Measurements from ENCODE around the gene SLC12A9.
"Not testable (repeated sequence)": the region's sequence is repeated elsewhere in the genome, so short reads cannot be mapped to it uniquely, and the experiment has no call there.

The SLC12A9 gene

GRCh38 chr7:100908512-100908911, 56.0 kb downstream of the SLC12A9 start:
- no peak for DNase-seq (ENCODE audit: low read depth)
- no peak for TF ChIP-seq CTCF (IDR thresholded peaks at IDR 0.05; ENCODE audit: control insufficient read depth, extremely low read depth, insufficient read depth)
- no peak overlapping the region for H3K4me3 ChIP-seq (ENCODE audit: low read depth, low read length)

- DNase-seq (ENCODE audit: low read depth); H3K4me3 ChIP-seq (ENCODE audit: low read depth, low read length): not testable (repeated sequence)
Measured at GRCh38 chr7:100910443-100910842, 57.9 kb downstream of the SLC12A9 start.

DNA sequence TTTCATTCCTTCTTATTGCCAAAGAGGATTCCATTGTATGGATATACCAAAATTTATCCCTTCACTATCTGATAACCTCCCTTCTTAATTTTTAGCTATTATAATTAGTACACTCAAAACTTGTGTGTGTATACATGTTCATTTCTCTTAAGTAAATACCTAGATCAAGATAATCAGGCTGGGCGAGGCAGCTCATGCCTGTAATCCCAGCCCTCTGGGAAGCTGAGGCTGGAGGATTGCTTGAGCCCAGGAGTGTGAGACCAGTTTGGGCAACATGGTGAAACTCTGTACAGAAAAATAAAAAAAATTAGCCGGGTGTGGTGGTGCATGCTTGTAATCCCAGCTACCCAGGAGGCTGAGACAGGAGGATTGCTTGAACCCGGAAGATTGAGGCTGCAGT, 59.0 kb downstream of the SLC12A9 start:
- no peak for DNase-seq (ENCODE audit: low read depth)
- no peak overlapping the region for H3K4me3 ChIP-seq (ENCODE audit: low read depth, low read length)
- TF ChIP-seq CTCF (IDR thresholded peaks at IDR 0.05; ENCODE audit: control insufficient read depth, extremely low read depth, insufficient read depth) = no peak

DNA sequence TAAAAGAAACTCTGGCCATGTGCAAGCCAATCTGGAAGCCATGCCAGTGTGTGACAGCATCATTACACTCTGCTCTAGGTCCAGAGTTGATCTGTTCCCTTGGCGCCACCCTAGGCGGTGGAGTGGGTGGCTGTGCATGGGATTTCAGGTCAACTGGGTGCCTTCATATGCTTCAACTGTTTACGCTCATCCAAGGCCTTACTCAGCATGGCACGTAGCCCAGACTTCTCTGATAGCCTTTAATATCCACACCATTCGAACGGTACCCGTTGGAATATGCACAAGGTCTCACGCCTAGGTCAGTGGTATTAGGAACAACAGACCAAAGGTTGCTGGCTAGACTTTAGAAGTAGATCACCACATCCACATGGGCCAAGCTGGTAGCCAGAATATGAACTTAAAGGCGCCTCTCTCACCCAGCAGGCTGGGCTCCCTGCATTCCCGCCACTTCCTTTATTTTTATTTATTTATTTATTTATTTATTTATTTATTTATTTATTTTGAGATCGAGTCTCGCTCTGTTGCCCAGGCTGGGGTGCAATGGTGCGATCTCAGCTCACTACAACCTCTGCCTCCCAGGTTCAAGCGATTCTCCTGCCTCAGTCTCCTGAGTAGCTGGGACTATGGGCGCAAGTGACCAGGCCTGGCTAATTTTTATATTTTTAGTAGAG, 61.8 kb downstream of the SLC12A9 start:
- TF ChIP-seq CTCF (IDR thresholded peaks at IDR 0.05; ENCODE audit: control insufficient read depth, extremely low read depth, insufficient read depth) = no peak
- DNase-seq (ENCODE audit: low read depth) = no peak
- H3K4me3 ChIP-seq (ENCODE audit: low read depth, low read length) = no peak overlapping the region

DNA sequence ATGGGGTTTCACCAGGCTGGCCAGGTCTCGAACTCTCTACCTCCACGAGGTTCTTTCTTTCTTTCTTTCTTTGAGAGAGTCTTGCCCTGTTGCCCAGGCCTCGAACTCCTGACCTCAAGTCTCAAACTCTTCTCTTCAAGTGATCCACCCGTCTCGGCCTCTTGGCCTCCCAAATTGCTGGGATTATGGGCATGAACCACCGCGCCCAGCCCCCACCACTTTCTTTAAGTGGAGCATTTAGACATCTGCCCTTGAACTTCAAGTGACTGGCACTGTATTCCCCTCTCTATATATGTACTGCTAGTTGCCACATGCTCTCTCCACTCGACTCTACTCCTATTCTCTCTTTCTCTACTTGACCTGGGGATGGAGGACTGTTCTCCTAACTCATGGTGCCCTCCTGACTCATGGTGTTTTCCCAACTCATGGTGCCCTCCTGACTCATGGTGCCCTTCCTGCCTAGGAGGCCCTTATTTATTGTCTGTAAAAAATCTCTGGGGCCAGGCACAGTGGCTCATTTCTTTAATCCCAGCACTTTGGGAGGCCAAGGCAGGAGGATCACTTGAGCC, 62.5 kb downstream of the SLC12A9 start:
- TF ChIP-seq CTCF (IDR thresholded peaks at IDR 0.05; ENCODE audit: control insufficient read depth, extremely low read depth, insufficient read depth) = no peak
- DNase-seq (ENCODE audit: low read depth) = no peak
- H3K4me3 ChIP-seq (ENCODE audit: low read depth, low read length) = no peak overlapping the region
